CD4-positive, alpha-beta T cell (primary cell): Measurements from ENCODE around the gene RASSF10. TPM values are rescaled to one million over a fixed set of nuclear protein-coding genes. Genes with fewer than 3 reads are reported as not detected.

Experiments used
- ATAC-seq: fragments of 200-7000 bp; cut with Tn5 transposase; one replicate; pipeline ENCODE4 v1.10.0; 2022; ENCODE audit warnings: mild to moderate bottlenecking; ENCODE audit not compliant: poor library complexity
- CTCF ChIA-PET: fragments of 350-600 bp; sonication (Branson Sonifier 250); formaldehyde crosslinking; loops from one replicate; lab custom pipeline; 2021; ENCODE audit warnings: antibody characterized with exemption, inconsistent platforms; lab: Charles Lee
- POLR2A ChIA-PET: fragments of 350-600 bp; sonication (Branson Sonifier 250); formaldehyde crosslinking; loops from one replicate; lab custom pipeline; 2021; ENCODE audit warnings: antibody characterized with exemption, inconsistent platforms; lab: Charles Lee
- DNase-seq, 14 experiments: peaks; one replicate each; pipeline ENCODE4 v3.0.0-alpha.2; 2013 to 2020; ENCODE audit warnings: mixed read lengths in 2 of 14
- H3K27ac ChIP-seq, 2 donors: one replicate each; pipeline versions ENCODE4 v1.5.1 to v1.7.0; 2013; ENCODE audit warnings: low read length in 2 of 2, low read depth in 1 of 2, mild to moderate bottlenecking in 1 of 2
- H3K27me3 ChIP-seq, 2 experiments: 1 replicate in 1 of 2; 2 replicates in 1 of 2; pipeline versions ENCODE4 v1.6.1 to v1.7.0; 2013; ENCODE audit warnings: low read length in 2 of 2, control low read depth in 1 of 2, mild to moderate bottlenecking in 1 of 2, moderate library complexity in 1 of 2; ENCODE audit not compliant: insufficient read depth in 2 of 2, control insufficient read depth in 1 of 2
- H3K36me3 ChIP-seq: one replicate; pipeline ENCODE4 v1.6.1; 2013; ENCODE audit warnings: low read length, control low read depth; ENCODE audit not compliant: insufficient read depth
- H3K4me1 ChIP-seq: one replicate; pipeline ENCODE4 v1.6.1; 2013; ENCODE audit warnings: low read length, control low read depth; ENCODE audit not compliant: insufficient read depth
- H3K4me3 ChIP-seq: one replicate; pipeline ENCODE4 v1.5.1; 2013; ENCODE audit warnings: mild to moderate bottlenecking, low read length, moderate library complexity
- H3K9me3 ChIP-seq, 2 experiments: 1 replicate in 1 of 2; 2 replicates in 1 of 2; pipeline versions ENCODE4 v1.6.1 to v1.7.0; 2013; ENCODE audit warnings: low read length in 2 of 2, mild to moderate bottlenecking in 2 of 2, control low read depth in 1 of 2, moderate library complexity in 1 of 2; ENCODE audit not compliant: control insufficient read depth in 1 of 2, insufficient read depth in 1 of 2
- H3K27ac Mint-ChIP-seq: one replicate; pipeline ENCODE4 v1.8.0; 2020; ENCODE audit warnings: mixed read lengths
- H3K27me3 Mint-ChIP-seq: one replicate; pipeline ENCODE4 v1.8.0; 2021; ENCODE audit warnings: mixed read lengths
- H3K36me3 Mint-ChIP-seq: one replicate; pipeline ENCODE4 v1.8.0; 2021; ENCODE audit warnings: low read depth, mixed read lengths
- H3K4me1 Mint-ChIP-seq: one replicate; pipeline ENCODE4 v1.8.0; 2021; ENCODE audit warnings: low read depth, mixed read lengths
- H3K4me3 Mint-ChIP-seq: one replicate; pipeline ENCODE4 v1.8.0; 2020; ENCODE audit warnings: mild to moderate bottlenecking, mixed read lengths
- H3K9me3 Mint-ChIP-seq: one replicate; pipeline ENCODE4 v1.8.0; 2020; ENCODE audit warnings: mixed read lengths
- intact Hi-C, 2 experiments: fragments of 100-400 bp; cut with DNase I in 1 of 2; cut with micrococcal nuclease in 1 of 2; formaldehyde crosslinking; loops; one replicate each; pipeline versions ENCODE4 v1.15.1 to v1.9.0; 2023 to 2025; cut with DNase I, micrococcal nuclease
- total RNA-seq, 174 experiments: library from RNA in 2 of 174; stranded (reverse) in 2 of 174; gene quantifications; one replicate each; pipeline ENCODE4 v1.2.3 and lab custom pipeline; 2021 to 2026
- TF ChIP-seq, protein P1 (sequence below): fragments of 200-600 bp; IDR thresholded peaks from one replicate; pipeline ENCODE4 v1.8.0; 2022; ENCODE audit warnings: antibody characterized with exemption, mild to moderate bottlenecking

RASSF10 gene
- total RNA-seq, 2 experiments from 2014 or later = not detected

DNA sequence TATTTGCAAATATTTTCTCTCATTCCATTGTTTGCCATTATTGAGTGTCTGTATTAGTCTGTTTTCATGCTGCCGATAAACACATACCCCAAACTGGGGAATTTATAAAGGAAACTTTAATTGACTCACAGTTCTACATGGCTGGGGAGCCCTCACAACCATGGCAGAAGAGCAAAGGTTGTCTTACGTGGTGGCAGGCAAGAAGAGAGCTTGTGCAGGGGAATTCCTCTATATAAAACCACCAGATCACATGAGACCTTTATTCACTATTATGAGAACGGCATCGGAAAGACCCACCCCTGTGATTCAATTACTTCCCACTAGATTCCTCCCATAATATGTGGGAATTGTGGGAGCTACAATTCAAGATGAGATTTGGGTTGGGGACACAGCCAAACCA lies 10.2 kb downstream of the RASSF10 start:
- intact Hi-C loops = no loop called here
- Histone ChIP-seq H3K4me1 (no peaks in the 10 kb centered on the region), H3K27me3 (peaks cover 0 to 23% of the 10 kb centered on the region in 2 experiments), H3K27ac (no peak overlapping the region), H3K9me3 (no peaks in the 10 kb centered on the region), H3K4me3 (no peak overlapping the region), H3K36me3 (no peaks in the 10 kb centered on the region)
- Mint-ChIP-seq H3K36me3 (no peaks in the 10 kb centered on the region), H3K4me1 (no peaks in the 10 kb centered on the region), H3K9me3 (no peaks in the 10 kb centered on the region), H3K27ac (no peak overlapping the region), H3K4me3 (no peak overlapping the region), H3K27me3 (peaks cover 49% of the 10 kb centered on the region)
- DNase-seq (no peak), ATAC-seq (no peak)
- CTCF ChIA-PET = no interaction called here
- POLR2A ChIA-PET = no interaction called here
- TF ChIP-seq, protein P1, sequence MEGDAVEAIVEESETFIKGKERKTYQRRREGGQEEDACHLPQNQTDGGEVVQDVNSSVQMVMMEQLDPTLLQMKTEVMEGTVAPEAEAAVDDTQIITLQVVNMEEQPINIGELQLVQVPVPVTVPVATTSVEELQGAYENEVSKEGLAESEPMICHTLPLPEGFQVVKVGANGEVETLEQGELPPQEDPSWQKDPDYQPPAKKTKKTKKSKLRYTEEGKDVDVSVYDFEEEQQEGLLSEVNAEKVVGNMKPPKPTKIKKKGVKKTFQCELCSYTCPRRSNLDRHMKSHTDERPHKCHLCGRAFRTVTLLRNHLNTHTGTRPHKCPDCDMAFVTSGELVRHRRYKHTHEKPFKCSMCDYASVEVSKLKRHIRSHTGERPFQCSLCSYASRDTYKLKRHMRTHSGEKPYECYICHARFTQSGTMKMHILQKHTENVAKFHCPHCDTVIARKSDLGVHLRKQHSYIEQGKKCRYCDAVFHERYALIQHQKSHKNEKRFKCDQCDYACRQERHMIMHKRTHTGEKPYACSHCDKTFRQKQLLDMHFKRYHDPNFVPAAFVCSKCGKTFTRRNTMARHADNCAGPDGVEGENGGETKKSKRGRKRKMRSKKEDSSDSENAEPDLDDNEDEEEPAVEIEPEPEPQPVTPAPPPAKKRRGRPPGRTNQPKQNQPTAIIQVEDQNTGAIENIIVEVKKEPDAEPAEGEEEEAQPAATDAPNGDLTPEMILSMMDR = no peak

DNA sequence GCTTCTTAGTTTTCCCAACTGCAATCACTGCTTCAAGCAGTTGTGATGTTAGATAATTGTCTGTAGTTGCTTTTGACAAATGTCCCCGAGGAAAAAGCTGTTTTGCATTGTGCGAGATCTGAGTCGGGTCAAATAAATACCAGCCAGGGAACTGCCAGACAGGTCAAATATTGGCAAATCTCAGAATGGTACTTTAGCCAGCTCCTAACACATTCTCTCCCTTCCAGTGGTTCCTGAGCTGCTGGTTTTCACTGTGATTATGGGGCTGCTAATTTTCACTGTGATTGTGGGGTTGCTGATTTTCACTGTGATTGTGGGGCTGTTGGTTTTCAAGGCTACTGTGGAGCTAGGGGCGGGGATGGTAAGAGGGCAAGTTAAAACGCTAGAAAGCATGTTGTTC lies 14.3 kb downstream of the RASSF10 start:
- POLR2A ChIA-PET = interaction anchor here (0.7 kb wide), 1 partner anchor 32 kb away, joined by 3 read pairs; no protein-coding TSS in a partner anchor
- CTCF ChIA-PET = no interaction called here
- no peak overlapping the region for H3K4me3 Mint-ChIP-seq

DNA sequence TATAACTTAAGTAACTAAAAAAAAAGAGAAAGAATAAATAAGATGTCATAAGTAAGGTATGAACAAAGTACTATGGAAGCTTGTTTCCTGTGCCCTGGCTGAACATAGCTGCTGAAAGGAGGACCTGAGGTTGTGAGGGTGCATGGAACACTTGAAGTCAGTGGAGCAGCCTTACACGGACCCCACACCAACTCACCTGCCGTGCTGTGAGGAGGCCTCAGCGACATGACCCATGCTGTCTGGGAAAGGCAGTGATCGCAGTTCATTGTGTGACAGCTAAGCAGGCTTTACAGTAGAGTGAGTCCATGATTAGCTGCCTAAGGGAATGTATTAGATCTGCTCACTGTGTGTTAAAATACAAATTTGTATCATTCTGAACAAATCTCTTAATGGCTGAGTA lies 17.6 kb downstream of the RASSF10 start:
- Histone ChIP-seq H3K4me3 (no peak overlapping the region), H3K27me3 (peaks cover 9 to 10% of the 10 kb centered on the region in 2 experiments), H3K27ac (no peak overlapping the region), H3K36me3 (no peaks in the 10 kb centered on the region), H3K4me1 (no peaks in the 10 kb centered on the region), H3K9me3 (no peaks in the 10 kb centered on the region)
- TF ChIP-seq, protein P1 = no peak
- CTCF ChIA-PET = no interaction called here
- intact Hi-C loops = no loop called here
- H3K27ac Mint-ChIP-seq = no peak overlapping the region
- peaks cover 26% of the 10 kb centered on the region for H3K27me3 Mint-ChIP-seq
- H3K9me3 Mint-ChIP-seq = no peaks in the 10 kb centered on the region
- ATAC-seq = no peak
- no peak for DNase-seq
- H3K36me3 Mint-ChIP-seq = no peaks in the 10 kb centered on the region
- POLR2A ChIA-PET = no interaction called here
- H3K4me3 Mint-ChIP-seq = no peak overlapping the region
- no peaks in the 10 kb centered on the region for H3K4me1 Mint-ChIP-seq

More for the DNA sequence above, 14.3 kb downstream of the RASSF10 start:
- Mint-ChIP-seq H3K4me1 (no peaks in the 10 kb centered on the region), H3K27ac (no peak overlapping the region), H3K27me3 (peaks cover 32% of the 10 kb centered on the region), H3K9me3 (no peaks in the 10 kb centered on the region), H3K36me3 (no peaks in the 10 kb centered on the region)
- ATAC-seq = no peak
- intact Hi-C loops = no loop called here
- TF ChIP-seq, protein P1 = no peak
- Histone ChIP-seq H3K27ac (no peak overlapping the region), H3K4me1 (no peaks in the 10 kb centered on the region), H3K27me3 (peaks cover 6 to 16% of the 10 kb centered on the region in 2 experiments), H3K9me3 (no peaks in the 10 kb centered on the region), H3K4me3 (no peak overlapping the region), H3K36me3 (no peaks in the 10 kb centered on the region)
- no peak for DNase-seq
